ENCODE measurements around the gene HOMER3. TPM values are rescaled to one million over a fixed set of nuclear protein-coding genes. Genes with fewer than 3 reads are reported as not detected.
"Not testable (repeated sequence)": the region's sequence is repeated elsewhere in the genome, so short reads cannot be mapped to it uniquely, and the experiment has no call there.

HOMER3 gene
- total RNA-seq, 1 donor from 2014 or later, result 203 TPM

DNA sequence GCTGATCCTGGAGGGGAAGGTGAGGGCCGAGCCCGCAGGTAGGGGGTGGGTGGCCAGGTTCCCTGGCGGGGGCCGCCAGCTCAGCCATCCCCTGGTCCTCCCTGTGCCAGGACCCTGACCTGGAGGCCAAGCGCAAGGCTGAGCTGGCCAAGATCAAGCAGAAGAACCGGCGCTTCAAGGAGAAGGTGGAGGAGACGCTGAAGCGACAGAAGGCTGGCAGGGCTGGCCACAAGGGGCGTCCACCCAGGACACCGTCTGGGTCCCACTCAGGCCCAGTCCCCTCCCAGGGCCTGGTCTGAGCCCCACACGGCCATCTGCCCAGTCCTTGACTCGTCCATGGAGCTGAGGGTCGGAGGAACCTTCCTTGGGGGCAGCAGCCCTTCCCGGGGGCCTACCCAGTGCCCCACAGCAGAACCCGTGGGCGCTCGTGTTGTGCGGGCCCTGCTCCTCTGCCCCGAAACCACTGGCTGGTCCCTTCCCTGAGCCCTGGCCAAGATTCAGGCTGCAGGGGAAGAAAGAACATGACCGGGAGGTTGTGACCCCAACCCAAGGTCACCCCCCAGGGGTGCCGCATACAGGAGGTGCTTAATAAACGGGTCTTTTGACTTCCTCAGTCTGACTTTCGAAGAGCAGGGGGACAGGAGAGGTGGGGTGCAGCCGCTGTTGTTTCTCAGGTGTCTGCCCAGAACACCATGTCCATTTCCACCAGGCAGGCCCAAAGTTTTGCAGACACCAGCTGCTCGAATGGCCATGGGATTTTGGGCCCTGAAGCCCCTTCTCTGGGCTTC is 12.8 kb downstream of the HOMER3 start:
- DNase-seq (ENCODE audit: low read depth), result no peak

DNA sequence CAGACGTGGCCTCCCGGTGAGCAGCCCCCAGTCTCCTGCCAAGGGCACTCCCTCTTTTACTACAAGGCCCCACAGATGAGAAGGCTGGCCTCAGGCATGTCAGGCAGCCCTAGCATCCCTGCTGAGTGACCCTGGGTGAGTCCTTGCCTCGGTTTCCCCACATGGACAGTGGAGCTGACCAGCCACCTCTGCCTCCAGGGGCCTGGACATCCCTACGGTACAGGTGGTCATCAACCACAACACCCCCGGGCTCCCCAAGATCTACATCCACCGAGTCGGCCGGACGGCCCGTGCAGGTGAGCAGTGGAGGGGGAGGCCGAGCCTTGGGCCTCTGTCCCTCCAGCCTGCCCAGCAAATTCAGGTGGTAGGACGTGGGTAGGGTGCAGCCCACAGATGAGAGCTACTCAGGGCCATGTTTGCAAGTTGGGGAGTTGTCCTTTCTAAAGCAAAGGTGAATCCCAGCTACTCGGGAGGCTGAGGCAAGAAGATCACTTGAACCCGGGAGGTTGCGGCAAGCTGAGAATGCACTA is 16.3 kb downstream of the HOMER3 start:
- DNase-seq (ENCODE audit: low read depth), result no peak

DNA sequence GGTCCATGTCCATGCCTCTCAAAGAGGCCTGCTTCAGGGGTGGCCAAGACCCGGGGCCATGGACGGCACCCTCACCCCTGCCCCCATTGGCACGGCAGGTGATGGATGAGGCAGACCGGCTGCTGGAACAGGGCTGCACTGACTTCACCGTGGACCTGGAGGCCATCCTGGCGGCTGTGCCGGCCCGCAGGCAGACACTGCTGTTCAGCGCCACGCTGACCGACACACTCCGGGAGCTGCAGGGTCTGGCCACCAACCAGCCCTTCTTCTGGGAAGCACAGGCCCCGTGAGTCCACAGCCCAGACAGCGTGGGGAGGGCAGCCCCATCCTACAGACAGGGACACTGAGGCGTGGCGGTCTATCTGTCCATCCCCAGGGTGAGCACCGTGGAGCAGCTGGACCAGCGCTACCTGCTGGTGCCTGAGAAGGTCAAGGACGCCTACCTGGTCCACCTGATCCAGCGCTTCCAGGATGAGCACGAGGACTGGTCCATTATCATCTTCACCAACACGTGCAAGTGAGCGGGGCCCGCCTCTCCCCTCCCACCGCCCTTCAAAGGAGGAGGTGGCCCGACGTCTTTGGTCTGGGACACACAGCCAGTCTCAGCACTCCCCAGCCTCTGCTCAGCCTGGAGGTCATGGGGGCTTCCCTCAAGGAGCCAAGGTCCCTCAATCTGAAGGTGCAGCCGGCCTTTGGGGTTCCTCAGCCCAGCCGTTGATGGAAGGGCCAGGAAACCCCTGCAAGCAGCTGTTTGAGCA is 18.6 kb downstream of the HOMER3 start:
- no peak for DNase-seq (ENCODE audit: low read depth)

DNA sequence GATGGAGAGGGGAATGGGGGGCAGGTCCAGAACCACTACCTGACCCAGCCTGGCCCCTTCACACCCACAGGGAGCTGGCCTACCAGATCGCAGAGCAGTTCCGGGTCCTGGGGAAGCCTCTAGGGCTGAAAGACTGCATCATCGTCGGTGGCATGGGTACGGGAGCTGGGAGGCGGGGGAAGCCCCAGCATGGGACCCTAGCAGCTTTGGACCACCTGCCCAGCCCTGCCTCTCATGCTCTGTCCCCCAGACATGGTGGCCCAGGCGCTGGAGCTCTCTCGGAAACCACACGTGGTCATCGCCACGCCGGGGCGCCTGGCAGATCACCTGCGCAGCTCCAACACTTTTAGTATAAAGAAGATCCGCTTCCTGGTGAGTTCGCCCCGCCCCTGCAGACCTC is 19.4 kb downstream of the HOMER3 start:
- no peak for DNase-seq (ENCODE audit: low read depth)

DNA sequence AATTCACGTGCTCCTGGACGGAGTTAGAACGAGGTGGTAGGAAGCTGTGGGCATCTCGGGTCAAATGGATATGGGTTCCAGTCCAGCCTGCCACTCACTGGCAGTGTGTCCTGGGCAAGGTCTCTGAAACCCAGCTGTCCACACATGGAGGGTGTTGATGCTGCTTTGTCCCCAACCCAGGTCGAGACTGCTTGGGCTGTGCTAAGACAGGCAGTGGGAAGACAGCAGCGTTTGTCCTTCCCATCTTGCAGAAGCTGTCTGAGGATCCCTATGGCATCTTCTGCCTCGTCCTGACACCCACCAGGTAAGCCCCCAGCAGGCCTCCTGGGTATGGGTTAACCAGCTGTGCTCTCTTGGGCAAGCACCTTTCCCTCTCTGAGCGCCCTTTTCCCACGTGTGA is 20.6 kb downstream of the HOMER3 start:
- no peak for DNase-seq (ENCODE audit: low read depth)

DNA sequence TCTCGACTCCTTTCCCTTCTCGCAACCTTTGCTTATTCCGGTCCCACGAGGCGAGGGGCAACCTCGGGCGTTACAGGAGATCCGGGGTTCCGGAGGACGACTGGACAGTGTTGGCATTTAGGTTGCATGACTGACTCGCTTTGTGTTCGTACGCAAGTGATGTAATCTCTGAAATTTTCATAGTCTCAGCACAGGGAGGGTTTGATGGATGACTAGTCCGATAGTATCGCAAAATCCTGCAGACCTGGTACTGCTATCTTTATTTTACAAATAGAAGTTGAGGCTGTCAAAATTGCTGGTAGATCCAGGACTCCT is 21.2 kb downstream of the HOMER3 start:
- no peak for DNase-seq (ENCODE audit: low read depth)

DNA sequence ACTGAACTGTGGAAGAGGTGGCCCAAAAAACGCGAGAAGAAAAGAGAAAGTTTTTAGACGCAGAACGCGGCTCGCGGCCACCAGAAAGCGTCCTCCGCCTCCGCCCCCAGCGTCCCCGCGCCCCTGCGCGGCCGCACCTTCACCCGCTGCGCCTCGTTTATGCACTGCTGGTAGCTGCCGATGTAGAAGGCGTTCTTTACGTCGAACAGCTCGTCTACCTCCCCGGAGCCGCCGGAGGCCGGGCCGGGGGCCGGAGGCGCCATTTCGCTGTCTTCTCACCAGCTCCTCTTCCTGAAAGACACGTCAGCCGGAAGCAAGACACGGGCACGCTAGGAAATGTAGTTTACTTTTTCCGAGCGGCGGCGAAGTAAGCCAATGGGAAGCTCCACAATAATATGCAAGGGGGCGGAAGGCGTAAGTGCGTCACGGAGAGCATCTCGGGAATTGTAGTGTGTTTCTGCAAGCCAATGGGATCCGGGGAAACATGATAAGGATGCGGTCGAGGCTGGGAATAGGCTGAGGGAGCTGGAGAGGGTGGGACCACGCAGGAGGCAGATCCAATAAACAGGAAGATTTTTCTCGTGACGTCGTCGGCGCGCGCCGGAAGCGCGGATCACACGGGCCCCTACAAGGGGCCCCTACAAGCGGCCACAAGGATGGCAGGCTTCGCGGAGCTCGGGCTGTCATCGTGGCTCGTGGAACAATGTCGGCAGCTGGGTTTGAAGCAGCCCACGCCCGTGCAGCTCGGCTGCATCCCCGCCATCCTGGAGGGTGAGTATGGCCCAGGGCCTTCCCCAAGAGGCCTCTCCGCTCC is 21.7 kb downstream of the HOMER3 start, which contains the start of the genes COPE and DDX49:
TSS of gene COPE (minus strand) at position 302 of the 814 bp plus-strand sequence. CDS start at position 263, 39 bp downstream.
TSS of gene DDX49 (plus strand) at position 630 of the 814 bp plus-strand sequence. CDS start at position 657, 27 bp downstream.
- peak; percentile 100 for DNase-seq (ENCODE audit: low read depth)

DNA sequence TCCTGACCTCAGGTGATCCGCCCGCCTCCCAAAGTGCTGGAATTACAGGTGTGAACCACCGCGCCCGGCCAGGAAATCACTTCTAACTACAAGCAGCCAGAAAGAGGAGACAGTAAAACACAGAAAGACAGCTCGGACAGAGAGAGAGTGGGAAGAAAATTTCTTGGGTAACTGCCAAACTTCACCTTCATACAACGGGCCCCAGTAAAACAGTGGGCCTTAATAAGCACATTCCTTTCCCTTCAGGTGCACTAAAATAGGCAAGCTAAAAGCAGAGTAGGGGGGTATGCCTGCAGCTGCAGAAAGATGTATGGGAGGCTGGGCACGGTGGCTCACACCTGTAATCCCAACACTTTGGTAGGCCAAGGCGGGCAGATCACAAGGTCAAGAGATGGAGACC is 23.4 kb downstream of the HOMER3 start:
- not testable (repeated sequence) for DNase-seq (ENCODE audit: low read depth)

DNA sequence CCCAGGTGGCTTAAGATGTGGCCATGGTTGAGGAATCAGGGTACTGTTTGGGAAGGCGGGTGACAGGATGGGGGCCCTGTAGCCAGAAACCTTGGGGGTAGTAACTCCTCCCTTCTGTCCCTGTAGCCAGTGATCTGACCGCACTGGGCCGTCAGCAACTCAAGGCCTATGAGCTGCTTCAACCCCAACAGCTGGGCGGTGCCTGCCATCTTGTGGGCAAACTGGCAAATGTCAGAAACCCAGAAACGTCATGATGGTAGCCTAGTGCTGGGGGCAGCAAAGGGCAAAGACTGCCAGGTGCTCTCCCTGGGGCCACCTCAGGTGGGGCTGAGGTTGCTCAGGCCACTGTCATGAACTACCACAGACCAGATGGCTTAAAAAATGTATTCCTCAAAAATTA is 25.4 kb downstream of the HOMER3 start:
- DNase-seq (ENCODE audit: low read depth), result peak; percentile 70

DNA sequence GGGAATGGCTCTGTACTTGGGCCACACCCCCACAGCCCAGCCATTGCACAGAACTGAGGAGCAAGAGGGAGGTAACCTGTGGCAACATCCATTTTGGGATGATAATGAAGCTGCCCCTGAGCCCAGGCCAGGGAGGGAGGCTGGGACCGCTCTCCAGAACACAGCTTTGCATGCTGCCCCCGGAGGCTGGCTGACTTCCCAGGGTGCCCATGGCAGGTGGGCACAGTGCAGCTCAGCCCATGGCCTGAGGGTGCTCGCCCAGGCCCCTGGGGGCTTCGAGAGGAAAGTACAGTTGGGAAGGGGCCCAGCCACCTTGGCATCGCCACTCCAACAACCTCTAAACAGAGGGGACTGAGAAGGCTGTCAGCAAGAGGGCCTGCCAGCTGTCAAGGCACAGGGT is 27.6 kb downstream of the HOMER3 start:
- no peak for DNase-seq (ENCODE audit: low read depth)

DNA sequence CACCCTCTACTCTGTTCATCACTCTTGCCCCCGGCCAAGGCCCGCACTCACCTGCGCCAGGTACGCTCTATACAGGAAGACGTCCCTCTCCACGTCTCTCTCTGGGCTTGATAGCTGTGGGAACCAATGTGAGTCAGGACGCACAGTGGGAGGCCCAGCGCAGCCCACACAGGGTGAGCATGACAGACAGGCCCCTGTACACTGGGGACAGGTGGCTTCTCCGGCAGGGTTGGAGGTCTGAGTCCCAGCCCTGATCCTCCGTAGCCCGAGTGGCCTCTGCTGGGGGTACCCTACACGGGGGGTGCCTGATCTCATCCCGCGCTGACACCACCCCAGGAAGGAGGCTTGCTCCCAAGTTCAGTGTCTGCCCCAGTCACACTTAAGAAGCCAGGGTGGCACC is 28.1 kb downstream of the HOMER3 start:
- DNase-seq (ENCODE audit: low read depth), result no peak

DNA sequence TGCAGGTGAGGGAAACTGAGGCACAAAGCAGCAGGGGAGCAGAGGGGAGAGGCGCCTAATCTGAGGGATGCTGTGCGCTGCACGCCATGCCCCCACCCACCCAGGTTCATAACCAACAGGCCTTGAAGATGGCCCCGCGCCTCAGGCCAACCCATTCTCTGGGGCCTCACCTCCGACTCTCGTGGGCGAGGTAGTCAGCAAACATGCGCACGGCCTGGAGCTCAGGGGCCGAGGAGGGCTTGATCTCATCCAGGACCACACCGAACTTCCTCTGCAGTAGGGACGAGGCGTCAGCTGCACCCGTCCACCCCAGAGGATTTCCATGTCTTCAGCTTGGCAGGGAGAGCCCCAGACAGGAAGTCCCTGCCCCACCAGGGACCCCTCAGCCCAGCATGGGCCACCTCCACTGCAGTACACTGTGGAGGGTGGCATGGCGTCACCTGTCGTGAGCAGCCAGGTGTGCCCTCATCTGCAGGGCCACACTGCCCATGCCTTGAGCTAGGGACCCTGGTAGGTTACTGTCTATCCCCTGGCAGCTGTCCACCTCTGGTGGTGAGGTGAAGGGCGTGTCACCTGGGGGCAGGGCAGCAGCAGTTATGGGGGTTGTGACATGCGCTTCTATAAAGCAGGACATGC is 30.1 kb downstream of the HOMER3 start:
- no peak for DNase-seq (ENCODE audit: low read depth)

DNA sequence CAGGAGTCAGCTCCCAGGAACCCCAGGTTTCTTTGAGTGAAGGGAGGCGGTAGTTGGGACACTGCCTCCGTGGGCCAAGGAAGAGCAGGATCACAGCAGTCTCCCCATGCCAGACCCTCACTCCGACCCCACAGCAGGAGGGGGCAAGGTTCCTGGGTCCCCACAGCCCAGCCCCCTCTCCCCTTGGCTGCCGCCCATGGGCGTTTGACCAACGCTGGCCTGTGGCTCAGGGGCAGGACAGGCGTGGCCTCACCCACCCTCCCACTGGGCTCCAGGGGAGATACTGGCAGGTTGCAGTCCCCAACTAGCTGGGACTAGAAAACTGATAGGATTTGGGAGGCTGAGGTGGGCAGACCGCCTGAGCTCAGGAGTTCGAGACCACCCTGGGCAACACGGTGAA is 31.0 kb downstream of the HOMER3 start:
- no peak for DNase-seq (ENCODE audit: low read depth)

DNA sequence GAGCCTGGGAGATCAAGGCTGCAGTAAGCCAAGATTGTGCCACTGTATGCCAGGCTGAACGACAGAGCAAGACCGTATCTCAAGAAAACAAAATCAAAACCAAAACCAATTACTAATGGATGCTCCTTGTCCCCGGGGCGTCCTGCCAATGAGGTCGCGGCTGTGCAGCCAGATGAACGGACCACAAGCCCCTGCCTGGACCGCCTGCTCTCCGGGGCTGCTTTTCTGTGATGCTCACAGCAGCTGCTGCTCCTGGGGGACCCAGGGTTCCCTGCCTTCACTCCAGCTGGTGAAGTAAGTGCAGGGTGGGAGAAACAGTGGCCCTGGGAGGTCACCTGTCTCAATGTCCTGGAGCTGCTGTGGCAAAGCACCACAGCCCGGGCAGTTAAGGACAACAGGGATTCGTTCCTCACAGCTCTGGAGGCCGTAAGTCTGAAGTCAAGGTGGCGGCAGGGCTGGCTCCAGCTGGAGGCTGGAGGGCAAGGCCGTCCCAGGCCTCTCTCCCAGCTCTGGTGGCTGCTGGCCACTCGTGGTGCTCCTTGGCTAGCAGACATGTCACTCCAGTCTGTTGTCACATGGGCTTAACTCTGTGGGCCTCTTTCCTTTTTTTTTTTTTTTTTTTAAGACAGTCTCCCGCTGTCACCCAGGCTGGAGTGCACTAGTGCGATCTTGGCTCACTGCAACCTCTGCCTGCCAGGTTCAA is 31.9 kb downstream of the HOMER3 start:
- no peak for DNase-seq (ENCODE audit: low read depth)

DNA sequence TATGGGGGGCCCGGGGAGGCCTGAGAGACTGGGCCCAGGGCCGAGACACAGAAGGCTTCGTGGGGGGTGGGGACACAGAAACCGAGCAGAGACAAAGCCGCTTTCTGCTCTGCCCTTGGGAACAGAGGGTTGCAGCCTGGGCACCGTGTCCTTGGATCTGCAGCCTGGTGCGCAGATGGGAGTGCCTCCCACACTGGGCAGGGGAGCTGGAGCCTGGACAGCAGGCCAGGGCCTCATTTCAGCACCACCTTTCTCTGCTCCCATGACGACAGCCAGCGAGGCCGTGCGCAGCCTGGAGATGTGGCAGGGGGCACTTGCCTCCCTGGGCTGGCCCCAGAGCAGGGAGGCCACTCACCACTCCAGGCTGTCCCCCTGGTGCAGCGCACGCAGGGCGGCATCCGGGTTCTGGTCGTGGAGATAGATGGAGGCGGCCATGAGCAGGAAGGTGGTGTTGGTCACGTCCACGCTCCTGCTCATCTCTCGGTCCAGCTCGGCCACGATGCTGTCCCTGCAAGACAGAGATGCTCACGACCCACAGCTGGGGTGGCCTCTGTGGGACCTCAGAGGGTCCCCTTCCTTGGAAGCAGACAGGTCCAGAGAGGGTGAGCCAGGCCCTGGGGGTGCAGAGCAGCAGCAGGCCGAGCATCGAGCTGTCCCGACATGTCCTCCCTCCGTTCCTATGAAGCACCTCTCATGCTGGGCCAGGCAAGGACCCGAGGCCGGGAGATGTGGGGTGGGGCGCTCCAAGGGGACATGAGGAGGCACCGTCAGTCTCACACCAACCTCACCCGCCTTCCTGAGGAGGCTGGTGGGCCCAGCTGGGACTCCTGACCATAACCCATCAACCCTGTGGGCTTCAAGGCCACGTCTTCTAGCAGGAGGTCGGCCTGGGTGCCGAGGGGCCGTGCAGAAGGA is 34.2 kb downstream of the HOMER3 start:
- no peak for DNase-seq (ENCODE audit: low read depth)

DNA sequence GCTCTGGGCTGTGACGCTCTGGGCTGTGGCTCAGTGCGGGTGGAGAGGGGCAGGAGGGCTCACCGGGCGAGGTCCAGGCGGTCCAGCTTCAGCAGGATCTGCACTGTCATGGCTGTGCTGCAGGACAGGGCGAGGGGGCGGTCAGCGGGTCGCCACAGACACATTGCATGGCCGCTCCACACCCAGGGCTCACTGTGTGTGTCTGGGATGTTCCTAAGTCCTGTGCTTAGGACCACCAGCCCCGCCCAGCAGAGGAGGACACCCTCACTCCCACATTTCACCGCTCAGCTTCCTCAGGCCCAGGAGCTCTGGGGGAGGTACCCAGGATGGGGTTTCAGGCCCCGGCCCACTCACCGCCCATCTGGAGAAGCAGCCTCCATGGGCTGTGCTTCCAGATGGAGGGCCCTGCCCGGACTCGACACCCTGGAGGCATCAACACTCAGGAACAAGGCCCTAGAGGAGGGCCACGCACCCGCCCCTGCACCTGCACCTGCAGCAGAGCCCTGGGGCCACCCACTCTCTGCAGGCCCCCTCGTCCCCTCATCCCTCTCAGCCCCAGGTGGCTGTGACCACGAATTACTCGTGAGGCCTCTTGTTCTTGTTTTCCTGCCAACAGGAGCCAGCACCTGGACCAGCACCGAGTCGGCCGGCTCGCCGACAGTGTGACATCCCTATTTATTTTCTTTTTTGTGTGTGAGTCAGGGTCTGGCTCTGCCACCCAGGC is 35.3 kb downstream of the HOMER3 start:
- no peak for DNase-seq (ENCODE audit: low read depth)

DNA sequence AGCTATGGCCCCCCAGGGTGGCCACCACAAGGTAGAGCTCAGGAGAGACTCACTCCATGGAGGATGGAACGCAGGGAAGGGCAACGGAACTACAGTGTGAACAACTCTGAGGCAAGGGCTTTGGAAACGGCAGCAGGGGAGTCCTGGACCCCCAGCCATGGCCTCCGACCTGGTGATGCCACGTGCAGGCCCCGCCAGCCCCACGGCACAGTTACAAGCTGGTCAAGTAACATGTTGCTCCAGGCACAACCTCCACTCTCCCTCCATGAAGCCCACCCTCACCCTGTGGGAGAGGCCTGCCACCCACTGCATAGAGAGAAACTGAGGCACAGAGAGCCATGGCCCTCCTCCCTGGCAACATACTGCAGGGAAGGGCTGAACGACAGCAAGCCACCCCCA is 36.0 kb downstream of the HOMER3 start:
- DNase-seq (ENCODE audit: low read depth), result no peak

DNA sequence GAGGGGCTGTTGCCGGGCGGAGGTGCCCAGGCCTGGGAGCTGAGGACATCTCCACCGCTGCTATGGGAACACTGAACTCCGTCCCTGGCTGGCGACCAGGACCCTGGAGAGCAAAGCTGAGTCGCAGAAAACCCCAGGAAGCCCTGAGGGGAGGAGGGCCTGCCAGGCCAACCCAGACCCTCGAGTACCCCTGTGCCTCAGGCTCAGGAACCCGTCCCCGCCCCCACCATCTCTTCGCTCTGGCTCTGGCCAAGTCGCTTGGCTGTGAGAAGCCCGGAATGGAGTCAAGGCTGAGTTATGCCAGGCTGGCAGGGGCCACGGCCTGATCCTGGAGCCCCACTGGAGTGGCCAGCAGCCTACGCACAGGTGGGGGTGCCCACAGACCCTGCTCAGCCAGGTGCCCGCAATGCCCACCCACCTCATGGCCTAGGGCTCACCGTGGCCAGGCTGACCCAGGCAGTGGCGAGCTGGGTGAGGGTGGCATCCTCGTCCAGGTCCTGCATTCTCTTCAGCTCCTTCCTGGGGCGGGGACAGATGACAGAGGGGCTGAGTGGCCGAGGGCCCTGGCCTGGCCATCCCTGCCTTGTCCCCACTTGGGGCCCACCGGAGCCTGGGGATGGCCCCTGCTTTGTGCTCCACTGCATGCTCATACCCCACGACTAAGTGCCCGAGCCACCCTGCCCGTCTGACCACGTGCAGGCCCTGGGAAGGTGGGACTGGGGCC is 36.5 kb downstream of the HOMER3 start:
- no peak for DNase-seq (ENCODE audit: low read depth)
